ENCODE measurements around the gene PAPSS1. TPM values are rescaled to one million over a fixed set of nuclear protein-coding genes. Genes with fewer than 3 reads are reported as not detected.

Gene PAPSS1
- total and polyA plus RNA-seq, 10 donors = 22.7 to 73.8 (median 26.8) TPM

DNA sequence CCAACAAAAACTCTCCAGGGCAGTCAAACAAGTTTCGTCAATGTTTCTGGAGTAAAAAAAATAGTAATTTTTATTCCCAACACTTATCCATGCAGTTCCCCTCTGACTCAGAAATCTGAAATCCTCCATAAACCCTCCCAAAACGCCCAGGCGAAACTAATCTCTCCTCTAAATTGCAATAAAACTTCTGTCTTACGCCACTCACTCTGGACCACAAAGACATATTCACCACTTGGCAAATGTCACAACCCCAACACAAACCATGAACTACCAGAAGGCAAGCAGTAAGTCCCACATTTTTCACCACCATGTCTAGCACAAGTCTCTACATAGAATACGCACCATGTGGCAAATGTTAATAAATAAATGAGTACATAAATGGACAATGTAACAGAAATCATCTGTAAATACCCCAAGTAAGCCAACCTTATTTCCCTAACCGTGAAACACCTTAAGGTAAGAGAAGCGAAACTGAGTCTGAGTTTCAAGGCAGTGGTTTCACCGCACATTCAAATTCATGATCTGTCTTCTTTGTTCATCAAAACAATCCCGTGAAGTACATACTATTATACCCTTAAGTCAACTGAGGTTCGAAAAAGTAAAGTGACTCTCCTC, 1.6 kb downstream of the PAPSS1 start:
- whole genome bisulfite sequencing, 5 donors = 69 to 76% (median 72%) methylated on average over 10 of the region's 10 CpGs

DNA sequence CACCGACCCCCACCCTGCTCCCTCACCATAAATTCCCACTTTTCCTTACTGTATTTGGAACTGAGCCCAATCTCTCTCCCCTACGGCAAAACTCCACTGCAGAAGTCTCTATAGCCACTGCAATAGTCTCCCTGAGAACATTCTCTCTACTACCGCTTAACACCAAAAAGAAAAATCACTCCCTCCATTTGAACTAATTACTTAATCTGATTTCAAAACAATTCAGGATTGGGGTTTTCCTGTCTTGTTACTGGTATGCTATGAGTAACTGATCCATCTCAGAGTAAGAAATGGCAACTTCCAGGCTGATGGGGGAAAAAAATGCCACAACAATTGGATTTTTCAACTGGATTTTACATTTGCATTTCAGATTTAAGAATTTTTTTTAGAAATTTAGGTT, 5.8 kb downstream of the PAPSS1 start:
- Histone ChIP-seq H3K9me3 (no peaks in the 10 kb centered on the region), H3K27ac (no peak overlapping the region), H3K36me3 (peaks cover 0 to 6% (median 2%) of the 10 kb centered on the region in 6 donors), H3K4me1 (peaks cover 10 to 39% (median 26%) of the 10 kb centered on the region in 6 donors), H3K27me3 (replicated peaks in 1 of 7) (no peaks in the 10 kb centered on the region), H3K4me3 (no peak overlapping the region)
- TF ChIP-seq, protein P1, sequence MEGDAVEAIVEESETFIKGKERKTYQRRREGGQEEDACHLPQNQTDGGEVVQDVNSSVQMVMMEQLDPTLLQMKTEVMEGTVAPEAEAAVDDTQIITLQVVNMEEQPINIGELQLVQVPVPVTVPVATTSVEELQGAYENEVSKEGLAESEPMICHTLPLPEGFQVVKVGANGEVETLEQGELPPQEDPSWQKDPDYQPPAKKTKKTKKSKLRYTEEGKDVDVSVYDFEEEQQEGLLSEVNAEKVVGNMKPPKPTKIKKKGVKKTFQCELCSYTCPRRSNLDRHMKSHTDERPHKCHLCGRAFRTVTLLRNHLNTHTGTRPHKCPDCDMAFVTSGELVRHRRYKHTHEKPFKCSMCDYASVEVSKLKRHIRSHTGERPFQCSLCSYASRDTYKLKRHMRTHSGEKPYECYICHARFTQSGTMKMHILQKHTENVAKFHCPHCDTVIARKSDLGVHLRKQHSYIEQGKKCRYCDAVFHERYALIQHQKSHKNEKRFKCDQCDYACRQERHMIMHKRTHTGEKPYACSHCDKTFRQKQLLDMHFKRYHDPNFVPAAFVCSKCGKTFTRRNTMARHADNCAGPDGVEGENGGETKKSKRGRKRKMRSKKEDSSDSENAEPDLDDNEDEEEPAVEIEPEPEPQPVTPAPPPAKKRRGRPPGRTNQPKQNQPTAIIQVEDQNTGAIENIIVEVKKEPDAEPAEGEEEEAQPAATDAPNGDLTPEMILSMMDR (IDR thresholded peaks at IDR 0.05 in 8 of 11, conservative IDR thresholded peaks at IDR 0.05 in 3 of 11) = no peak
- 76 to 91% (median 79%) methylated on average over 3 of the region's 3 CpGs for WGBS, 5 donors
- no peak for DNase-seq
- intact Hi-C loops (cut with DNase I; ENCODE audit: low total_unique reads) = no loop called here

More for the DNA sequence above, 1.6 kb downstream of the PAPSS1 start:
- Histone ChIP-seq H3K27ac (peak overlapping the region in 4 of 8 donors; percentile 23 to 91 (median 86)), H3K27me3 (replicated peaks in 1 of 7) (no peaks in the 10 kb centered on the region), H3K9me3 (no peaks in the 10 kb centered on the region), H3K4me1 (peaks cover 0 to 42% (median 26%) of the 10 kb centered on the region in 6 donors), H3K4me3 (peak overlapping the region in 5 of 8 donors; percentile 78 to 100 (median 97)), H3K36me3 (peaks cover 0 to 6% (median 2%) of the 10 kb centered on the region in 6 donors)
- TF ChIP-seq, protein P1 (IDR thresholded peaks at IDR 0.05 in 8 of 11, conservative IDR thresholded peaks at IDR 0.05 in 3 of 11) = no peak
- no peak for TF ChIP-seq POLR2A (IDR thresholded peaks at IDR 0.05)
- no peak for TF ChIP-seq POLR2AphosphoS5 (IDR thresholded peaks at IDR 0.05)
- no peak for DNase-seq
- intact Hi-C loops (cut with DNase I; ENCODE audit: low total_unique reads) = no loop called here

DNA sequence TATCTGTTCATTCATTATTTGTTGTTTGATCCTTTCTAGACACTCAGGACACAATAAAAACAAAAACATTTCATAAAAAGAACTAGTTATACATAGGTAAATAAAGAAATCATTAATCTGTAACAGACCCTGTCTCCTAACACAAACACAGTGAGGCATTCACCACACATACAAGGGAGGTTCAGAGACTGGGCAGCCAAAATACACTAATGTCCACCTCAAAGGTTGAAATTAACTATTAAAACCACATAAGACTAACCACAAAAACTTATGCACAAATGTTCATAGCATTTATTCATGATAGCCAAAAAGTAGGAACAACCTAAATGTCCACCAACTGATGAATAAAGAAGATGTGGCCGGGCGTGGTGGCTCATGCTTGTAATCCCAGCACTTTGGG, 7.8 kb downstream of the PAPSS1 start:
- intact Hi-C loops (cut with DNase I; ENCODE audit: low total_unique reads) = no loop called here
- H3K36me3 ChIP-seq = peaks cover 0 to 11% (median 2%) of the 10 kb centered on the region in 6 donors
- 89 to 100% (median 98%) methylated on average over 2 of the region's 2 CpGs for WGBS, 5 donors
- peaks cover 1 to 15% (median 11%) of the 10 kb centered on the region in 8 donors for H3K9me3 ChIP-seq
- no peaks in the 10 kb centered on the region for H3K27me3 ChIP-seq (replicated peaks in 1 of 7)
- no peak for TF ChIP-seq POLR2AphosphoS5 (IDR thresholded peaks at IDR 0.05)
- TF ChIP-seq, protein P1 (IDR thresholded peaks at IDR 0.05 in 8 of 11, conservative IDR thresholded peaks at IDR 0.05 in 3 of 11) = no peak
- no peak for TF ChIP-seq POLR2A (IDR thresholded peaks at IDR 0.05)
- no peak overlapping the region for H3K4me3 ChIP-seq
- no peak for DNase-seq
- H3K27ac ChIP-seq = no peak overlapping the region
- peaks cover 0 to 22% (median 13%) of the 10 kb centered on the region in 6 donors for H3K4me1 ChIP-seq

DNA sequence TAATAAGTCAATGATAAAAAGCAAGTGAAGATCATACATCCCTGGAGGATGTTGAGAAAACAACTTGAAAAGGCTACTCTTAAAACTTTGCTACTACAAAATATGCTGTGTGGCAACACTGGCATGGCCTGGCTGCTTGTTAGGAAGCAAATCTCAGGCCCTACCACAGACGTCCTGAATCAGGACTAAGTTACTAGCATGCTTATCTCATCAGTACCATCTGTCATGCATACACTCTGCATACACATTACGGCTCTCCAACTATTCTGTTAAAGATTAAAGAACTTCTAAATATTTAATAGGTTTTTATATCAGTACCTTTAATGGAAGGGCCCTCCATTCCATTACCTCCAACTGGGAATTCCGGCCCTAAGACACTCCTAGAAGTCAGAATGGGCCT, 8.2 kb downstream of the PAPSS1 start:
- Histone ChIP-seq H3K36me3 (peaks cover 0 to 15% (median 2%) of the 10 kb centered on the region in 6 donors), H3K9me3 (peaks cover 3 to 19% (median 16%) of the 10 kb centered on the region in 8 donors), H3K4me3 (no peak overlapping the region), H3K4me1 (peaks cover 0 to 22% (median 13%) of the 10 kb centered on the region in 6 donors), H3K27ac (no peak overlapping the region), H3K27me3 (replicated peaks in 1 of 7) (no peaks in the 10 kb centered on the region)
- WGBS, 5 donors = 76 to 89% (median 84%) methylated on average over 3 of the region's 3 CpGs
- intact Hi-C loops (cut with DNase I; ENCODE audit: low total_unique reads) = no loop called here
- DNase-seq = no peak
- TF ChIP-seq POLR2A (IDR thresholded peaks at IDR 0.05) (no peak), POLR2AphosphoS5 (IDR thresholded peaks at IDR 0.05) (no peak)
- TF ChIP-seq, protein P1 (IDR thresholded peaks at IDR 0.05 in 8 of 11, conservative IDR thresholded peaks at IDR 0.05 in 3 of 11) = no peak
